H1 (cell line): ENCODE results near the gene CRABP1. TPM values are rescaled to one million over a fixed set of nuclear protein-coding genes. Genes with fewer than 3 reads are reported as not detected.

ENCODE experiments used
- CTCF ChIA-PET: fragments of 300-600 bp; sonication (Branson Sonifier 250); formaldehyde crosslinking; loops from one replicate; lab custom pipeline; 2021; ENCODE audit not compliant: partially characterized antibody; lab: Charles Lee
- POLR2A ChIA-PET: fragments of 300-600 bp; sonication (Branson Sonifier 250); formaldehyde crosslinking; loops from one replicate; lab custom pipeline; 2021; ENCODE audit warnings: inconsistent platforms; ENCODE audit not compliant: partially characterized antibody; lab: Charles Lee
- DNase-seq, 2 experiments: peaks; one replicate each; pipeline versions ENCODE4 v3.0.0 to v3.0.0-alpha.2; 2010 to 2022; ENCODE audit warnings: low spot score in 2 of 2, low read depth in 1 of 2, mixed read lengths in 1 of 2
- FAIRE-seq: peaks from 2 replicates; lab custom pipeline; 2011; peaks lifted over from hg19 to GRCh38; lab: Jason Lieb, UNC
- H2AFZ ChIP-seq: 2 replicates; pipeline ENCODE4 v1.8.1; 2012; ENCODE audit warnings: low read length, inconsistent platforms
- H2AK5ac ChIP-seq: 2 replicates; pipeline ENCODE4 v1.6.1; 2013; ENCODE audit warnings: low read depth, low read length
- H2BK120ac ChIP-seq: replicated peaks from 2 replicates; pipeline ENCODE3; 2013; ENCODE audit warnings: low read depth, low read length, inconsistent platforms
- H2BK12ac ChIP-seq: 2 replicates; pipeline ENCODE4 v1.6.1; 2013; ENCODE audit warnings: low read depth, low read length
- H2BK15ac ChIP-seq: 2 replicates; pipeline ENCODE4 v1.6.1; 2013; ENCODE audit warnings: low read length
- H2BK20ac ChIP-seq: 2 replicates; pipeline ENCODE4 v1.6.1; 2013; ENCODE audit warnings: low read length
- H2BK5ac ChIP-seq: 2 replicates; pipeline ENCODE4 v1.6.1; 2013; ENCODE audit warnings: low read depth, low read length
- H3K14ac ChIP-seq: 2 replicates; pipeline ENCODE4 v1.6.1; 2013; ENCODE audit warnings: inconsistent platforms; ENCODE audit not compliant: insufficient read length
- H3K18ac ChIP-seq: 2 replicates; pipeline ENCODE4 v1.6.1; 2013; ENCODE audit warnings: low read length; ENCODE audit errors: extremely low read depth
- H3K23ac ChIP-seq: 2 replicates; pipeline ENCODE4 v1.6.1; 2013; ENCODE audit warnings: inconsistent platforms; ENCODE audit not compliant: insufficient read length
- H3K23me2 ChIP-seq: 2 replicates; pipeline ENCODE4 v1.6.1; 2013; ENCODE audit warnings: low read depth, low read length
- H3K27ac ChIP-seq: 2 replicates; pipeline ENCODE4 v1.6.1; 2011; ENCODE audit warnings: low read depth, low read length, inconsistent platforms
- H3K27me3 ChIP-seq, 4 experiments: replicated peaks in 1 of 4; 1 replicate in 1 of 4; 2 replicates in 3 of 4; pipeline versions ENCODE4 v1.6.1 to v1.8.1; 2011 to 2013; ENCODE audit warnings: low read length in 3 of 4, mild to moderate bottlenecking in 3 of 4, inconsistent platforms in 2 of 4, mixed read lengths in 2 of 4, moderate library complexity in 1 of 4; ENCODE audit not compliant: control insufficient read depth in 3 of 4, insufficient read depth in 3 of 4; ENCODE audit errors: extremely low read depth in 1 of 4
- H3K36me3 ChIP-seq, 4 experiments: 2 replicates each; pipeline versions ENCODE4 v1.6.1 to v1.8.1; 2011 to 2013; ENCODE audit warnings: mild to moderate bottlenecking in 4 of 4, low read length in 3 of 4, moderate library complexity in 2 of 4, control low read depth in 1 of 4, inconsistent platforms in 1 of 4; ENCODE audit not compliant: insufficient read depth in 4 of 4, control insufficient read depth in 2 of 4
- H3K4ac ChIP-seq: replicated peaks from 2 replicates; pipeline ENCODE3; 2013; ENCODE audit warnings: low read length, low read depth, mixed read lengths, inconsistent platforms; ENCODE audit not compliant: insufficient read length
- H3K4me1 ChIP-seq, 4 experiments: replicated peaks in 1 of 4; 1 replicate in 1 of 4; 2 replicates in 3 of 4; pipeline versions ENCODE4 v1.6.1 to v1.8.1; 2011 to 2013; ENCODE audit warnings: low read length in 3 of 4, inconsistent platforms in 2 of 4, mixed read lengths in 1 of 4; ENCODE audit not compliant: insufficient read depth in 4 of 4, control insufficient read depth in 3 of 4
- H3K4me2 ChIP-seq, 2 experiments: 2 replicates each; pipeline versions ENCODE4 v1.6.1 to v1.8.1; 2011 to 2013; ENCODE audit warnings: low read depth in 2 of 2, low read length in 2 of 2, control low read depth in 1 of 2, inconsistent platforms in 1 of 2, mild to moderate bottlenecking in 1 of 2; ENCODE audit not compliant: insufficient read depth in 1 of 2
- H3K4me3 ChIP-seq, 4 experiments: fragments of 200-600, 300-600 bp in 1 of 4; sonication (generic), shearing (Covaris generic), sonication (Bioruptor Twin) in 1 of 4; 2 replicates each; pipeline versions ENCODE4 v1.5.1 to v1.8.1; 2011 to 2016; ENCODE audit warnings: low read length in 4 of 4, low read depth in 3 of 4, control low read depth in 2 of 4, inconsistent platforms in 2 of 4, mild to moderate bottlenecking in 2 of 4, mixed read lengths in 1 of 4, moderate library complexity in 1 of 4; ENCODE audit not compliant: insufficient read depth in 2 of 4; ENCODE audit errors: extremely low read depth in 1 of 4
- H3K56ac ChIP-seq: replicated peaks from 2 replicates; pipeline ENCODE3; 2013; ENCODE audit warnings: low read depth, mild to moderate bottlenecking, mixed read lengths, low read length, inconsistent platforms; ENCODE audit not compliant: insufficient read length
- H3K79me1 ChIP-seq: 2 replicates; pipeline ENCODE4 v1.6.1; 2013; ENCODE audit warnings: low read depth, low read length, control low read depth
- H3K79me2 ChIP-seq, 2 experiments: 2 replicates each; pipeline versions ENCODE4 v1.6.1 to v1.8.1; 2012 to 2013; ENCODE audit warnings: low read length in 2 of 2, mild to moderate bottlenecking in 2 of 2, inconsistent platforms in 1 of 2; ENCODE audit not compliant: insufficient read depth in 2 of 2, control insufficient read depth in 1 of 2
- H3K9ac ChIP-seq, 4 experiments: replicated peaks in 1 of 4; 1 replicate in 1 of 4; 2 replicates in 3 of 4; pipeline versions ENCODE4 v1.6.1 to v1.8.1; 2011 to 2013; ENCODE audit warnings: low read depth in 3 of 4, low read length in 3 of 4, control low read depth in 2 of 4, mild to moderate bottlenecking in 2 of 4, moderate library complexity in 2 of 4, inconsistent platforms in 1 of 4; ENCODE audit errors: extremely low read depth in 1 of 4
- H3K9me3 ChIP-seq, 2 experiments: 2 replicates each; pipeline versions ENCODE4 v1.6.1 to v1.8.1; 2012 to 2013; ENCODE audit warnings: mild to moderate bottlenecking in 2 of 2, moderate library complexity in 2 of 2, control low read depth in 1 of 2, inconsistent platforms in 1 of 2, low read depth in 1 of 2, low read length in 1 of 2, mixed read lengths in 1 of 2; ENCODE audit not compliant: insufficient read depth in 2 of 2
- H4K20me1 ChIP-seq, 2 experiments: replicated peaks in 1 of 2; 2 replicates each; pipeline versions ENCODE3 to v1.8.1; 2011 to 2013; ENCODE audit warnings: inconsistent platforms in 2 of 2, low read length in 2 of 2, mild to moderate bottlenecking in 1 of 2; ENCODE audit not compliant: insufficient read depth in 2 of 2, control insufficient read depth in 1 of 2
- H4K5ac ChIP-seq: 2 replicates; pipeline ENCODE4 v1.6.1; 2013; ENCODE audit warnings: low read length, low read depth, mixed read lengths, inconsistent platforms; ENCODE audit not compliant: insufficient read length
- H4K8ac ChIP-seq: 2 replicates; pipeline ENCODE4 v1.8.0; 2013; ENCODE audit warnings: mild to moderate bottlenecking, moderate library complexity, low read length, inconsistent platforms; ENCODE audit not compliant: insufficient read depth; ENCODE audit errors: extremely low read depth
- H4K91ac ChIP-seq: replicated peaks from 2 replicates; pipeline ENCODE3; 2013; ENCODE audit warnings: low read length, mixed read lengths, inconsistent platforms; ENCODE audit not compliant: insufficient read length
- CREB1 ChIP-seq: IDR thresholded peaks from 2 replicates; pipeline ENCODE4 v1.6.1; 2012; ENCODE audit warnings: inconsistent platforms
- CTBP2 ChIP-seq: IDR thresholded peaks from 2 replicates; pipeline ENCODE4 v1.7.0; 2011; ENCODE audit warnings: borderline replicate concordance, mild to moderate bottlenecking, moderate library complexity, mixed read lengths, low read length; ENCODE audit not compliant: insufficient read depth, insufficient read length
- EZH2 ChIP-seq: fragments of 200-600 bp; sonication (generic); IDR thresholded peaks from 2 replicates; pipeline ENCODE4 v1.7.1; 2012; ENCODE audit warnings: low read depth, mild to moderate bottlenecking, moderate library complexity, low read length, inconsistent platforms; ENCODE audit not compliant: severe bottlenecking
- FOSL1 ChIP-seq: IDR thresholded peaks from 2 replicates; pipeline ENCODE4 v1.6.1; 2011; ENCODE audit warnings: mild to moderate bottlenecking, low read depth, low read length, moderate library complexity; ENCODE audit not compliant: insufficient read depth
- HDAC2 ChIP-seq, 2 experiments: fragments of 300-600 bp in 1 of 2; sonication (generic) in 1 of 2; IDR thresholded peaks; 2 replicates each; pipeline ENCODE4 v1.6.1; 2011 to 2012; ENCODE audit warnings: low read depth in 2 of 2, low read length in 2 of 2, mild to moderate bottlenecking in 2 of 2, moderate library complexity in 2 of 2, borderline replicate concordance in 1 of 2, inconsistent platforms in 1 of 2
- HDAC6 ChIP-seq: IDR thresholded peaks from one replicate; pipeline ENCODE4 v1.7.1; 2012; ENCODE audit warnings: low read depth, mild to moderate bottlenecking, inconsistent platforms, low read length, moderate library complexity
- JUND ChIP-seq: IDR thresholded peaks from 2 replicates; pipeline ENCODE4 v1.6.1; 2011; ENCODE audit warnings: mild to moderate bottlenecking, improper control_type of control experiment, low read length
- KDM5A ChIP-seq: fragments of 200-600 bp; IDR thresholded peaks from 2 replicates; pipeline ENCODE4 v1.7.1; 2012; ENCODE audit warnings: mild to moderate bottlenecking, low read length, inconsistent platforms, mixed read lengths
- NRF1 ChIP-seq: IDR thresholded peaks from 2 replicates; pipeline ENCODE4 v1.6.1; 2011; ENCODE audit warnings: mild to moderate bottlenecking, low read depth, low read length, improper control_type of control experiment
- SIN3A ChIP-seq, 2 experiments: IDR thresholded peaks in 1 of 2; conservative IDR thresholded peaks in 1 of 2; 2 replicates each; pipeline ENCODE4 v1.6.1; 2011 to 2012; ENCODE audit warnings: low read length in 2 of 2, improper control_type of control experiment in 1 of 2, low read depth in 1 of 2, mild to moderate bottlenecking in 1 of 2
- WGBS, 2 experiments: shearing (Covaris generic) in 1 of 2; methylation state at CpG; one replicate each; pipeline versions ENCODE4 v1.1.6 to v1.1.7; 2013 to 2015; ENCODE audit warnings: low lambda C conversion rate in 2 of 2, mixed read lengths in 2 of 2, inconsistent platforms in 1 of 2, low coverage in 1 of 2, missing lambda C conversion rate in 1 of 2; ENCODE audit not compliant: insufficient replicate concordance in 2 of 2, insufficient coverage in 1 of 2, insufficient read length in 1 of 2; ENCODE audit errors: extremely low coverage in 1 of 2, missing lambda C conversion rate in 1 of 2; 5-methylcytosine and 5-hydroxymethylcytosine counted together
- polyA plus RNA-seq, 7 experiments: library from polyadenylated mRNA; depleted of rRNA in 3 of 7; stranded (reverse) in 5 of 7; unstranded in 2 of 7; fragments of >200 nt in 5 of 7; fragments of 200-250 nt in 2 of 7; gene quantifications; 1 replicate in 5 of 7; 2 replicates in 1 of 7; 4 replicates in 1 of 7; pipeline versions ENCODE4 v1.2.1 to v1.2.3, GENCODE V29; 2011 to 2013; ENCODE audit warnings: missing spikeins in 2 of 7, mixed read lengths in 2 of 7
- total RNA-seq: library from RNA; stranded (reverse); fragmentation: NEBNext Ultra II Directional; extraction: Animal tissue kit (Norgen Biotek cat#: 25700); gene quantifications from 2 replicates; pipeline ENCODE4 v1.2.1, GENCODE V29; 2021
- TF ChIP-seq, protein P1 (sequence below): IDR thresholded peaks from 2 replicates; pipeline ENCODE4 v1.6.1; 2011; ENCODE audit warnings: low read length, improper control_type of control experiment

CRABP1 gene
- total and polyA plus RNA-seq, 2 of the 8 experiments (the other 6 are each of a cell fraction or from before 2014, with no cell fraction given): 385 to 655 TPM

DNA sequence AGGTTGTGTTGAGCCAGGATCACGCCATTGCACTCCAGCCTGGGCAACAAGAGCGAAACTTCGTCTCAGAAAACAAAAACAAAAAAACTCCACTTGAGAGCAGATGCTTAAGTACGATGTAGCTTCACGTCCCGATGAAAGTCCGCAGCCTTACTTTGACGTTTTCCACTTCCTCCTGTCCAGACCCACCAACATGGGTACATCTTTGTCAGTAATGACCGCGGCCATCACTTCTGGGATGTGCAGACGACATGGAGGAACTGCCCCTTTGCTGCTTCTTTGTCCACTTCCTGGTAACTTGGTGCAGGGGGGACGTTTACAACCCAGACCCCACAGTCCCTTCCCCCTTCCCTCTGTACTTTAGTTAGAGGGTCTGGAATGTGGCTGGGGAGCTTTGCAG lies 48.7 kb downstream of the CRABP1 start:
- no peak overlapping the region for H3K4ac ChIP-seq
- H3K23me2 ChIP-seq: no peaks in the 10 kb centered on the region
- H3K18ac ChIP-seq: peak overlapping the region; percentile 14; the same call in 1 of the 2 replicates
- peak overlapping the region; percentile 55; the same call in 1 of the 2 replicates for H2BK15ac ChIP-seq
- no peak overlapping the region; the same call in 1 of the 2 replicates for H4K8ac ChIP-seq
- 84% methylated on average over 12 of the region's 12 CpGs; no CpG with 5 or more reads in 1 of the 2 experiments for WGBS, 2 experiments
- no peak overlapping the region for H3K14ac ChIP-seq
- H4K5ac ChIP-seq: no peak overlapping the region
- H2AK5ac ChIP-seq: peak overlapping the region; percentile 57; the same call in 1 of the 2 replicates
- DNase-seq: no peak
- H3K27ac ChIP-seq: no peak overlapping the region
- H3K27me3 ChIP-seq: peaks cover 0 to 2% (median under 1%) of the 10 kb centered on the region in 4 experiments; a peak in 2 of 7 replicates
- peak overlapping the region; percentile 41; the same call in 1 of the 2 replicates for H2BK20ac ChIP-seq
- no peak overlapping the region for H4K91ac ChIP-seq
- peak overlapping the region; percentile 72; the same call in 1 of the 2 replicates for H2BK12ac ChIP-seq
- H3K9me3 ChIP-seq: no peaks in the 10 kb centered on the region
- H3K4me2 ChIP-seq: no peak overlapping the region
- H2AFZ ChIP-seq: peak overlapping the region; percentile 21; the same call in 1 of the 2 replicates
- H3K4me3 ChIP-seq: no peak overlapping the region
- peak overlapping the region; percentile 6 for H2BK120ac ChIP-seq
- H4K20me1 ChIP-seq: no peaks in the 10 kb centered on the region
- no peaks in the 10 kb centered on the region for H3K36me3 ChIP-seq
- no peak overlapping the region for H3K56ac ChIP-seq
- no peak overlapping the region for H3K9ac ChIP-seq
- ChIA-PET CTCF (interaction anchor here (0.9 to 8.1 kb wide), 5 partner anchors 9 to 187 kb away, joined by 3 to 69 read pairs (median 3); no protein-coding TSS in a partner anchor), POLR2A (interaction anchor here (1.3 to 2.0 kb wide), 5 partner anchors 16 to 50 kb away, joined by 3 to 5 read pairs (median 4); partner anchors contain the start of gene CRABP1)
- H3K4me1 ChIP-seq: peaks cover 0 to 21% (median 15%) of the 10 kb centered on the region in 4 experiments
- no peaks in the 10 kb centered on the region for H3K79me2 ChIP-seq
- H3K79me1 ChIP-seq: no peaks in the 10 kb centered on the region
- no peak for FAIRE-seq
- peak overlapping the region; percentile 13; the same call in 1 of the 2 replicates for H2BK5ac ChIP-seq
- H3K23ac ChIP-seq: no peak overlapping the region
- TF ChIP-seq EZH2 (no peak), FOSL1 (no peak), HDAC6 (no peak), SIN3A (conservative IDR thresholded peaks at IDR 0.05 in 1 of 2, IDR thresholded peaks at IDR 0.05 in 1 of 2; ENCODE audit: low read depth in 1 of 2, low read length in 2 of 2) (no peak), JUND (no peak), CTBP2 (no peak), KDM5A (no peak), HDAC2 (IDR thresholded peaks at IDR 0.05; ENCODE audit: borderline replicate concordance in 1 of 2, low read depth in 2 of 2, low read length in 2 of 2) (no peak), NRF1 (no peak), CREB1 (no peak)
- TF ChIP-seq, protein P1, sequence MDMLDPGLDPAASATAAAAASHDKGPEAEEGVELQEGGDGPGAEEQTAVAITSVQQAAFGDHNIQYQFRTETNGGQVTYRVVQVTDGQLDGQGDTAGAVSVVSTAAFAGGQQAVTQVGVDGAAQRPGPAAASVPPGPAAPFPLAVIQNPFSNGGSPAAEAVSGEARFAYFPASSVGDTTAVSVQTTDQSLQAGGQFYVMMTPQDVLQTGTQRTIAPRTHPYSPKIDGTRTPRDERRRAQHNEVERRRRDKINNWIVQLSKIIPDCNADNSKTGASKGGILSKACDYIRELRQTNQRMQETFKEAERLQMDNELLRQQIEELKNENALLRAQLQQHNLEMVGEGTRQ: no peak
